LNCAP (cell line): Measurements from ENCODE around the gene PPIF.

Experiments
- TF ChIP-seq, protein P1 (sequence below): fragments of 450-650 bp; IDR thresholded peaks from 2 replicates; pipeline ENCODE4 v1.5.1; 2017; ENCODE audit warnings: mild to moderate bottlenecking

PPIF gene

DNA sequence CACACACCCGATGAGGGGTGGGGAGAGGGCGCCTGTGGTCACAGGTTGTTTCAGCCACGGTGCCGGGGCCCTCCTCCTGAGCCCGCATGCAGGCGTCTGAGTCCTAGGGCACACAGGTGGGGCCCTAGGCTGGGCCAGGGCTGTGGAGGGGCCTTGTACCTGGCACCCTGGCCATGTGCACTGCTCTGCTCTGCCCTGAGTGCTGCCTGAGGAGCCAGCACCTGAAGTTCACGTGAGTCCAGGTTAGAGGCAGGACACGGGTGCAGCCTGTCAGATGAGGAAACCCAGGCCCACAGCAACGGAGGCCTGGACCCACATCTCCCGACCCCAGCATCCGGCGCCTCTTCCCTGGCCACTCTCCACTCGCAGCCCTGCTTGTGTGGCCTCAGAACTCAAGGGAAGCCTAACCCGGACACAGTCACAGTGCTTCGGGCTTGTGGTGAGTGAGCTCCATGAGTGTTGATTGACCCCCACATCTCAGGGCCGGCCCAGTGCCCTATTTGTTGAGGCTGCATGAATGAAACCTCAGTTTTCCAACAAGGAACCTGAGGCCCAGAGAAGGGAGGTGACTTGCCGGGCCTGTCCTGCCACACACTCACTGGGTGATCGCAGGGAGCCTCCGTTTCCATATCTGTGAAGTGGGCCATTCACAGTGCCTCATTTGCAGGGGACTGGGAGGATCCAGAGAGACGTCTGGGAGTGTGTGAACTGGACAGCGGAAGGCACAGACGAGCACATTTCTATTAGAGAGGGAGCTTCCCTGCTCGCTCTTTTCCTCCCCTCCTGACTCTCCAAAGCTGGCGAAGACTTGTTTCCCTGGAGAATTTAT lies 39.6 kb downstream of the PPIF start:
- TF ChIP-seq, protein P1, sequence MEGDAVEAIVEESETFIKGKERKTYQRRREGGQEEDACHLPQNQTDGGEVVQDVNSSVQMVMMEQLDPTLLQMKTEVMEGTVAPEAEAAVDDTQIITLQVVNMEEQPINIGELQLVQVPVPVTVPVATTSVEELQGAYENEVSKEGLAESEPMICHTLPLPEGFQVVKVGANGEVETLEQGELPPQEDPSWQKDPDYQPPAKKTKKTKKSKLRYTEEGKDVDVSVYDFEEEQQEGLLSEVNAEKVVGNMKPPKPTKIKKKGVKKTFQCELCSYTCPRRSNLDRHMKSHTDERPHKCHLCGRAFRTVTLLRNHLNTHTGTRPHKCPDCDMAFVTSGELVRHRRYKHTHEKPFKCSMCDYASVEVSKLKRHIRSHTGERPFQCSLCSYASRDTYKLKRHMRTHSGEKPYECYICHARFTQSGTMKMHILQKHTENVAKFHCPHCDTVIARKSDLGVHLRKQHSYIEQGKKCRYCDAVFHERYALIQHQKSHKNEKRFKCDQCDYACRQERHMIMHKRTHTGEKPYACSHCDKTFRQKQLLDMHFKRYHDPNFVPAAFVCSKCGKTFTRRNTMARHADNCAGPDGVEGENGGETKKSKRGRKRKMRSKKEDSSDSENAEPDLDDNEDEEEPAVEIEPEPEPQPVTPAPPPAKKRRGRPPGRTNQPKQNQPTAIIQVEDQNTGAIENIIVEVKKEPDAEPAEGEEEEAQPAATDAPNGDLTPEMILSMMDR: no peak

DNA sequence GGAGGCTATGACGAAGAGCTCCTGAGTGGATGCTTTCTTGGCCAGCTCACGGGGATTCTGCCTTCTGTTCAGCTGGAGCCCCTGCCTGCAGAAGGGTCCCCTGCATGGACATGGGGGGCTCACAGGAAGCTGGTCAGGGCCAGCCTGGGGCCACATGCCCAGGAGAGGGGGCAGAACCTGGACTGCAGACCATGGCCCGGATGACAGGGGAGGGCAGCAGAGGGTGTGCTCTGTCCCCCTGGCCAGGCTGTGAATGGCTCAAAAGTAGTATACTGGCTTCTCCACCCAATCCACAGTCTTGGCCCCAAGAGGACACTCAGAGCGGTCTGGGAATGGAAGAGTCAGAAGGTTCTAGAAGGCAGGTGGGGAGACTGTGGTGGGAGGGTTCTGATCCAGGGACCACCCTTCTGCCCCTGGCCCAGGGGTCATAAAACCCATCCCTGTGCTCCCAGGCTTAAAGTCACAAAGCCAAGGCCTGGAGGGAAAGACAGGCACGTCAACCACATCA lies 40.3 kb downstream of the PPIF start:
- TF ChIP-seq, protein P1: no peak

DNA sequence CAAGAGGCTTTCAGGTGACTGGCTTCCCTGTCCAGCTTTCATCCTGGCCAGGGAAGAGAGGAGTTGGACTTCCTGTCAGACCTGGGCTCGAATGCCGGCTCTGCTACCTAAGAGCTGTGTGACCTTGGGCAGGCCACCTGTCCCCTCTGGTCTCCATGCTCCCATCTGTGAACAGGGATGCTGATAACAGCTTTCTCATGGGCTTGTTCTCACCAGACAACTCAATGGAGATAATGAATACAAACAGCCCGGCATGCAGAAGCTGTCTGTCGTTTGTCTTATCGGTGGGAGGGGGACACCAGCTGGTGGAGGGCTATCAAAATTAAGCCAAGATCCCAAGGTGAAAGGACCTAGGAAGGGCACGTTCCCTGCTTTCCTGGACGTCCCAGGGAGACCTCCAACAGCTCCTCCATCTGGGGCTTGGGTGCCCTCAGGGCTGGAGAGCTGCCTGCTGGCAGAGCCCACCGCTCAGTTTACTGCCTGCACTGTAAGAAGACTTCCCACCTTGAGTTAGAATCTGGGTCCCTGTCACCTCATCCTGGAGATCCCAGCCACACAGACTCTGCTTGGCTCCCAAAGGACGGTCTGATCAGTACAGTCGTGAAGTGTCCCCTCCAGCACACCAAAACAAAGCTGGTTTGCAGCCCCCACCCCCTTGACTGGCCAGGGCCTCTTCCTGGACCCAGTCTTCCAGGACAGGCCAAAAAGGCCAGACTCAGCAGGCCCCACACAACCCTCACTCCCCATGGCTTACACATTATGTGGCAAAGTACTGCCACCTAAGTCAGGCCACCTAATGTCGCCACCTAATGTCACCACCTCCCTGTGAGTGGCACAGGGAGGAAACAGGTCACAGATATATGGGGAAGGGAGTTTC lies 40.9 kb downstream of the PPIF start:
- TF ChIP-seq, protein P1: no peak

DNA sequence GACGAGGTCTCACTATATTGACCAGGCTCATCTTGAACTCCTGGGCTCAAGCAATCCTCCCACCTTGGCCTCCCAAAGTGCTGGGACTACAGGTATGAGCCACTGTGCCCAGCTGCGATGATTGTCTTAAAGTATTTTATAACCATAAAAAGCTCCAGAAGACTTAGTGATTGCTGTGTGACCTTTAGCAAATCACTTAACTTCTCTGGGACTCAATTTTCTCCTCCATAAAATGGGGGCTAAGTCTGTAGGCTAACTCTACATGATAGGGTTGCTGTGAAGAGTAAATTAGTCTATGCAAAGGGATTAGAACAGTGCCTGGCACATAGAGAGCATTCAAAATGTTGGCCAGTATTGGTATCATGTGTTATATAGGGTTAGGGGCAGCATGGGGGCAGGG lies 42.8 kb downstream of the PPIF start:
- TF ChIP-seq, protein P1: no peak

DNA sequence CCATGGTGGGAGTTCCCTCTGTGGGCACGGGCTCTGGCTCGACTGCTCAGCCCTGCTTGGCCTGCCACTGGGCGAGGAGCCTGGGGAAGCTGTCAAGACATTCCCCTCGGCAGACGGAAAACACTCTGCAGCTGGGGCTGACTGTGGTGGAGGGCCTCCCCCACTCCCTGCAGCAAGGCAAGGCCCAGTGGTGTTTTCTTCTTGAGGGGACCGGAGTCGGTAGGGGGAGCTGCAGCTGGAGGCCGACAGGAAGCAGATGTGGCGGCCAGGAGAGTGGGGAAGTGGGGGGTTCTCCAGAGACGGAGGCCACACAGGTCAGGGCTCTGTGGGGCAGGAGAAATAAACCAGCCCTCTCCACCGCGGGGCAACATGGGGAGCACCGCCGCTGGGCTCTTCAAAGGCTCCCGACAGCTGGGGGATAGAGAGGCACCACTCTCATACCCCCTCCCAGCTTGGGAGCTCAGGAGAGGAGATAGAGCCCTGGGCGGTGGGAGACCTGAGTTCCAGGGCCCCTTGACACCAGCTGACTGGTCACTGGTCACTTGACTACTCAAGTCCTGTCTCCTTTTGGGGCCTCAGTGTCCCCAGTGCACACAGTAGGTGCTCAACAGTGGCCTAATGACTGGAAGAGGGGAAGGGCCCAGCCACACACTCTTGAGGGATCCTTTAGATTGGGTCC lies 43.4 kb downstream of the PPIF start:
- TF ChIP-seq, protein P1: no peak

DNA sequence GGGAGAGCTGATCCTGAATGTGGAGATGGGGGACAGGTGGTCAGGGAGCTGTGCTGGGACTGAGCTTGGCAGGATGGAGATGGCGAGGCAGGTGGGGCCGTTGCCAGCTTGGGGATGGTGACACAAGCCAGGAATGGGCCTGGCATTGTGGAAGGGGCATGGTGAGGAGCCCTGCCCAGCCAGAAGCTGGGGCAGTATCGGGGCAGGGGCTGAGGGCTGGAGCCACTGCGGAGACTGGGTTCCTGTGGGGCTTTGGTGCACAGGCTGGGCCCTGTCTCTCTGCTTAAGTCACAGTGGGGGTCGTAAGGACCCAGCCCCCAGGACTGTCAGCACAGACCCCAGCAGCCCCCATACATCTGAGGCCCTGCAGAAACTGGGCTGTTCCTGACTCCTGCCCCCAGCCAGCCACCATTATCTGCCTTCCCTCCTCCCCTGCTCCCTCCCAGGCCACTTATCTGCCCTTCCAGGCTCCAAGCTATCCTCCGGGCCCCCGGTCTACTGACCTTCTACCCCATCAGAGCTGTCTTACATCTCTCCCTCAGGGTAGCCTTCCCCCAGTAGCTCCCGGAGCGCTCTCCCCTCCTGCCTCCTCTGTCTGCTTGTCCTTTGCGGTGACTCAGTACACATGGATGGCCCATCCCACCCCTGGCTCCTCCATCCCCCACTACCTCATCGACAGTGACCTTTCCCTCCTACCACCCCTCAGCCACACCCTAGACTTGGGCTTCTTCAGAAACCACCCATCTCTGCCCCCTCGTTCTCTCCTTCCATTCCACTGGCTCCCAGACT lies 44.2 kb downstream of the PPIF start:
- TF ChIP-seq, protein P1: no peak
